ENCODE measurements around the gene CCDC83.
"Not testable (repeated sequence)": the region's sequence is repeated elsewhere in the genome, so short reads cannot be mapped to it uniquely, and the experiment has no call there.

The CCDC83 gene

DNA sequence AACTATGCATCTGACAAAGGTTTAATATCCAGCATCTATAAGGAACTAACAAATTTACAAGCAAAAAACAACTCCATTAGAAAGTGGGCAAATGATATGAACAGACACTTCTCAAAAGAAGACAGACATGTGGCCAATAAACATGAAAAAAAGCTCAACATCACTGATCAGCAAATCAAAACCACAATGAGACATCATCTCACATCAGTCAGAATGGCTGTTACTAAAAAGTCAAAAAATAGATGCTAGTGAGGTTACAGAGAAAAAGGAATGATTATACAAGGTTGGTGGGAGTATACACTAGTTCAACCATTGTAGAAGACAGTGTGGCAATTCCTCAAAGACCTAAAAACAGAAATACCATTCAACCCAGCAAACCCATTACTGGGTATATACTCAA lies 14.3 kb upstream of the CCDC83 start:
- DNase-seq = not testable (repeated sequence)

GRCh38 chr11:85843929-85844328 lies 11.3 kb upstream of the CCDC83 start:
- no peak for DNase-seq

GRCh38 chr11:85844439-85845123 lies 10.6 kb upstream of the CCDC83 start:
- no peak for DNase-seq

DNA sequence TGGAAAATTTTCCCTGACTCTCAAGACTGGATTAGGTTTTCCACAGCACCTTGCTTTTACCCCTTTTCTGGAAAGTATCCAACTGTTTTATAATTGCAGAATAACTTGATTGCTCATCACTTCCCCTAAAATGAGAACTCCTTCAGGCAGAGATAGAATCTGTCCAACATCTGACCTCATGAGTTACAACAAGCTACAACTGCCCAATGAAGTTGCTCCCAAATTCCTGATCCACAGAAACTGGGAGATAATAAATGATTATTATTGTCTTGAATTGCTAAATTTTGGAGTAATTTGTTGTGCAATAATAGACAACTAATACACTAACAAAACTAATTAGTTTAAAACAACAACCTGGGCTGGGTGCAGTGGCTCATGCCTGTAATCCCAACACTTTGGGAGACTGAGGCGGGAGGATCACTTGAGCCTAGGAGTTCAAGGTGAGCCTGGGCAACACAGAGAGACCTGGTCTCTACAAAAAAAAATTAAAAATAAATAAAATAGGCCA lies 10.0 kb upstream of the CCDC83 start:
- DNase-seq = no peak

DNA sequence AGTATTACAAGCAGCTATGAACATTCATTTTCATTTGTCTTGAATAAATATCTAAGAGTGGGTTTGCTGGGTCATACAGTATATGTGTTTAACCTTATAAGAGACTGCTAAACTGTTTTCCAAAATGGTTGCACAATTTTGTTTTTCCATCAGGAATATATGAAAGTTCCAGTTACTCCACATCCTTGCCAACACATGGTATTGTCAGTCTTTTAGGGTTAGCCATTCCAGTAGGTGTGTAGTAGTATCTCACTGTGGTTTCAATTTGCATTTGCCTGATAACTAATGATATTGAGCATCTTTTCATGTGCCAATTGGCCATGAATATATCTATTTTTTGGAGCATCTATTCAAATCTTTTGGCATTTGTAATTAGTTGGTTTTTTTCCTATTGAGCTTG lies 7.7 kb upstream of the CCDC83 start:
- no peak for DNase-seq

GRCh38 chr11:85848006-85848405 lies 7.2 kb upstream of the CCDC83 start:
- DNase-seq = no peak

DNA sequence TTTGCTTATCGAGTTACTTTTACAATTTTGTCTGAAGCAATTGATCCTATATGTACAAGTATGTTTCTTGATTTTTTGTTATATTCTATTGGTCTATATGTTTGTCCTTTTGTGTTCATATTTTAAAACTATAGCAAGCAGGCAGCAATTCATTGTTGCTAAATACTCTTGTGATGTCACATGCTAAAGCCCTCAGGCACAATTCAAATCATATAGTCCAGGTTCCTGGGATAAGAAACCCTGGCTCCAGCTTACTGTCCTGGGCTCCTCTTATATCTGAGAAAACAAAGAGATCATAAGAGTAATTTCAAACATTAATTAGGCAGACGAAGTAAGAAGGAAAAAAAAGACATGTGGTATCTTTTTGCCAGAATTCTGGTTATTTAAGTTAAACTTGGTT lies 6.6 kb upstream of the CCDC83 start:
- DNase-seq = no peak

DNA sequence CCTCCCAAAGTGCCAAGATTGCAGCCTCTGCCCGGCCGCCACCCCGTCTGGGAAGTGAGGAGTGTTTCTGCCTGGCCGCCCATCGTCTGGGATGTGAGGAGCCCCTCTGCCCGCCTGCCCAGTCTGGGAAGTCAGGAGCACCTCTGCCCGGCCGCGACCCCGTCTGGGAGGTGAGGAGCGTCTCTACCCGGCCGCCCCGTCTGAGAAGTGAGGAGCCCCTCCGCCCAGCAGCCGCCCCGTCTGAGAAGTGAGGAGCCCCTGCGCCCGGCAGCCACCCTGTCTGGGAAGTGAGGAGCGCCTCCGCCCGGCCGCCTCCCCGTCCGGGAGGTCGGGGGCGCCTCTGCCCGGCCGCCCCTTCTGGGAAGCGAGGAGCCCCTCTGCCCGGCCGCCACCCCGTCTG lies 2.4 kb upstream of the CCDC83 start:
- not testable (repeated sequence) for DNase-seq

GRCh38 chr11:85853541-85853940 lies 1.6 kb upstream of the CCDC83 start:
- DNase-seq = not testable (repeated sequence)

DNA sequence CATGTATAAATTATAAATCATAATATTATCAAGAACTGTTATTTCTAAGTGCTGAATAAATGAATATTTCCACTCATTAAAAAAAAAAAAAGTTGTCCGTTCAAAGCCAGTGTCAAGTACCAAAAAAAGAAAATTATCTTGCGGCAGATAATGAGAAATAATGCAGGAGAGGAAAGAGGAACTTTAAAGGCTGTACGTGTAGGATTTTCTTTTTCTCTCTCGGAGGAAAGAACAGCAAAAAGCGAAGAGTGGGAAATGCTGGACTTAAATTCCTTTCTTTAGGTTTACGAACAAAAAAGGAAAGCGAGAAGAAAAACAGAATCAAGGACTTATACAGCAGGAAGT lies 999 bp upstream of the CCDC83 start:
- no peak for DNase-seq

- peak; percentile 84 for DNase-seq
Measured at GRCh38 chr11:85854557-85855340, 434 bp upstream of the CCDC83 start.

DNA sequence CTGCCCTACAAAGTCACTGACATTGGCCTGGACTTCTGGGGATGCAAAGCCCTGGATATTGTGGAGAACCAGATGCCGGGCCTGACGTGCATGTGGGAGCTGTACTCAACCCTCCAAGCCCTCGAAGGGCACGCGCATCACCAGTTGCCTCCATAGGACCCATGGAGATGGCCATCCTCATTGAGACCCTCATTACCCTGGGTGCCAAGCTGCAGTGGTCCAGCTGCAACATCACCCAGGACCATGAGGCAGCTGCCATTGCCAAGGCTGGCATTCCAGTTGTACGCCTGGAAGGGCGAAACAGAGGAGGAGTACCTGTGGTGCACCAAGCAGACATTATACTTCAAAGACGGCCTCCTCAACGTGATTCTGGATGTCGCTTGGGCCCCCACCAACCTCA lies 1.9 kb downstream of the CCDC83 start:
- no peak for DNase-seq

GRCh38 chr11:85859541-85859940 lies 4.4 kb downstream of the CCDC83 start:
- DNase-seq = not testable (repeated sequence)

- DNase-seq = no peak
Measured at GRCh38 chr11:85863855-85864254, 8.7 kb downstream of the CCDC83 start.

DNA sequence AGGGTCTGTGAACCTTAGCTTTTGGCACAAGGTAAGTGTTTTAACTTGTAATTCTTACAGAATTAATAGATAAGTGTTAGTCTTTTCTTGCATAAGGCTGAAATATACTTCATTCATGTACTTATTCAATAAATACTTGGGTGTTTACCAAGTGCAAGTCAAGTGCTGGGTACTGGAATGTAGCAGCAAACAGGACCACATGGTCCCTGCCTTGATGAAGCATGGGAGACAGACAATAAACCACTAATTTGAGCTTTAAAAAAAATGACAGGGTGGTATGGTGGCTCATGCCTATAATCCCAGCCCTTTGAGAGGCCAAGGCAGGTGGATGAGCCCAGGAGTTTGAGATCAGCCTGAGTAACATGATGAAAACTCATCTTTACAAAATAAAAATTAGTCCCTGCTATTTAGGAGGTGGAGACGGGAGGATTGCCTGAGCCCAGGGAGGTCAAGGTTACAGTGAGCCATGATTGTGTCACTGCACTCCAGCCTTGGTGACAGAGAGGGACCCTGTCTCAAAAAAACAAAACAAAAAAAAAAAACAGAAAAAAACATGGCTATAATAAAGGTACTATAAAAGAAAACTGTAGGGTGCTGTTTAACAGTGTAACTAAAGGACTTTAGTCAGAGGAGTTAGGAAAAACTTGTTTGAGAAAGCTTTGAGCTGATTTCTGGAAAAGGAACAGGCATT lies 11.1 kb downstream of the CCDC83 start:
- DNase-seq = no peak

DNA sequence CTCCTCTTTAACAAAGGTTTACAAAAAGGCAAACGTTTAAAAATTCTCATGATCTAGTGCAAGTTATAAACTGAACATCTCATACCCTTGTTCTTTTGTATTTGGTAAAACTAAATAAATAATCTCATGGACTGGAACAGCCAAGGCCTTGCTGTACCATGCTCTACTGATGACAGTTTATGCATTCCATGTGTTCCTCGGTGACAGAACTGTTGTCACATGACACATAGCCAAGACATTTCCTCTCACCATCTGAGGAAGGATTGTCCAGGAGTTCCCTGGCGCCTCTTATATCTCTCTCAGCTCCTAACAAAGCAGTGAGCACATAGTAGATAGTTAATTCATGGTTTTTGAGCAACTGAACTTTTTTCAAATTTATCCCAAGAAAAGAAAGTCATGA lies 12.6 kb downstream of the CCDC83 start:
- DNase-seq = no peak

DNA sequence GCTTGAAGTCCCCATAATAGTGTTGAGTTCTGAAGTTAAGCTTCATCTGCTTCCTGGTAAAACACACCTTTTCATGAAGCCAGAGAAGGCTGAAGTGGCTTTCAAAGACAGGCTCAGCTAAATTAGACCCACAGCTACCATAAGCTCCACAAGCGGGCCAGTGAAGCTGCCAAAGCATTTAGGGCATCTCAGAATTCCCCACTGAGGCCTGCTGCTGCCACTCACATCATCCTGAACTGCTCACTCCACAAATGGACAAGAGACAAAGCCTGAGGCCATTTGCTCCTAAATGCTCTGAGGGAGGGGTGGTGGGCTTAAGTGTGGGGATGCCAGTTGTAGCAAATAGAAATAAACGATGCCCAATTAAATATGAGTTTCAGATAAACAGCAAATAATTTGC lies 14.6 kb downstream of the CCDC83 start:
- no peak for DNase-seq

DNA sequence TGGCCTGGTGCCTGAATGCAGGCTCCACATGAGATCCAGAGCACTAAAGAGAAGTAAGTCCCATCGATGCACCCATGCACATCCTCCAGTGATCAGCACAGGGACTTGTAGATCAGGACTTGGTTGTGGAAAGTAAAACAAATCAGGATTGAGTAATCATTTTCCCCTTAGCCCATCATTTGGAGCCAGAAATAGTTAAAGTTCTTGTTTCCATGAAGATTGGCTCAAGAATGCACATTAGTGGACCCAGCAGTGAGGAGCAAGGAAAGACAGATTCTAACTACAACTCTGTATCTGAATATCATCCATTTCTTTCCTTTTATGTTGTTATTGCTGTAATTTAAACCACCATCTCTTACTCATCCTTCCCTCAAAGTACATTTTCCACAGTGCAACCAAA lies 19.1 kb downstream of the CCDC83 start:
- DNase-seq = no peak

GRCh38 chr11:85875505-85875904 lies 20.3 kb downstream of the CCDC83 start:
- no peak for DNase-seq

DNA sequence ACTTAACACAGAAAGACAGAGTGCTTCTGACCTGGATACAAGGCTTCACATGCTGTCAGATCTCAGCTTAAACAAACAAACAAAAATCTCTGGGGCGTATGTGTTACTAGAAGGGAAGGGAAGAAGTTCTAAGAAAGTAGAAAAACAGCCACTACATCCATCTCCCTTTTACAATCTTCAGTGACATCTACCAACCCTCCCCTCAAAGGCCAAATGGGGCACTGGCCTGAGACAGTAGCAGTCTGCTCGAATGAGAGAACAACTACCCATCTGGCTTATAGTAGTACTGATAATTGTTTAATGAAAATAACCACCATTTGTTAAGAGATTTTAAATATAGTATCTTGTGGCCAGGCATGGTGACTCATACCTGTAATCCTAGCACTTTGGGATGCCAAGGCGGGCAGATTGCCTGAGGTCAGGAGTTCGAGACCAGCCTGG lies 29.4 kb downstream of the CCDC83 start:
- no peak for DNase-seq

GRCh38 chr11:85886089-85887056 lies 31.2 kb downstream of the CCDC83 start:
- DNase-seq = no peak

DNA sequence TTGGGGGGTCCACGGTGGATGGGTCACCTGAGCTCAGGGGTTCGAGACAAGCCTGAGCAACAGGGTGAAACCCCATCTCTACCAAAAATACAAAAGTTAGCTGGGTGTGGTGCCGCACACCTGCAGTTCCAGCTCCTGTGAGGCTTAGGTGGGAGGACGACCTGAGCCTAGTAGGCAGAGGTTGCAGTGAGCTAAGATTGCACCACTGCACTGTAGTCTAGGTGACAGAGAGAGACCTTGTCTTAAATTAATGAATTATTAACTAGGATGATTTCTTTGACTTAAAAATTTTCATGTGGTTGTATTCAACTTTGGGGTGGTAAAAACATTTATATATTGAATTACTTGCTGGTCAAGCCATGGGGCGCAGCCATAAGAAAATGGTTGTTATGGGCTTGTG lies 33.9 kb downstream of the CCDC83 start:
- DNase-seq = no peak

Data from stimulated activated naive CD4-positive, alpha-beta T cell treated with Interleukin-2 at 50 U/mL for 16 hours (primary cell).